ENCODE data around the gene OR4X1. TPM values are rescaled to one million over a fixed set of nuclear protein-coding genes. Genes with fewer than 3 reads are reported as not detected.
A peak's percentile ranks its signal among the peaks of the same experiment; 100 is the strongest.

The OR4X1 gene
- total and polyA plus RNA-seq, 2 of the 8 experiments (the other 6 are each of a cell fraction or from before 2014, with no cell fraction given) = not detected

DNA sequence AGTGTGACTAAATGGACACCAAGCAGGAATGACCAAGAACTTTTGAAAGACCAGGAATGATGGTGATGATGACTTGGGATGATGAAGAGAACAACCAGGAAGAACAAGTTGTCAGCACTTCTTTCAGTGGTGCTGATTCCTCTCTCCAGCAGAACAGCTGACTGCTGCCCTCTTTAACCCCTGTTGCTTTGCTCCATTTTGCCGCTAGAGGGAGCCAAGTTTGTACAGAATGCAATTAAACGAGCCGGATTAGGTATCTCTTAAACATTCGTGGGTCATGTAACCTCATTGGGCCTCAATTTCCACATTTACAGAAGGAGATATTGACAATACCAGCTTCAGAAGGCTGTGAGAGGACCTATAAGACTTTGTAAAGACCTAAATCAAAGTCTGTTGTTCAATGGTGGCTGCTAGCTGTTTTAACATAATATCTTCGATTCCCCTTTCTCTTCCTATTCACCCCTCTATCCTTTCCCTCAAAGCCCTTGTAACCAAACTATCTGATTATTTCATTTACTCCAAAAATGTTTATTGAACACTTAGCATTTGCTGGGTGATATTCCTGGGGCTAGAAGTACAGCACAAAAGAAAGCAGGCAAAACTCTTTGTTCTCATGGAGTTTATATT, 44.2 kb downstream of the OR4X1 start:
- CTCF ChIA-PET (ENCODE audit: partially characterized antibody) = interaction anchor here (0.6 to 1.1 kb wide), 2 partner anchors 9 to 474 kb away, joined by 3 read pairs; no protein-coding TSS in a partner anchor
- Histone ChIP-seq H3K4me2 (ENCODE audit: insufficient read depth in 1 of 2, low read depth in 2 of 2, low read length in 2 of 2) (no peak overlapping the region), H3K9ac (replicated peaks in 1 of 4; ENCODE audit: extremely low read depth in 1 of 4, low read depth in 3 of 4, low read length in 3 of 4) (no peak overlapping the region), H4K8ac (ENCODE audit: extremely low read depth, insufficient read depth, low read length) (no peak overlapping the region), H3K79me1 (ENCODE audit: low read depth, low read length) (no peaks in the 10 kb centered on the region), H3K4ac (replicated peaks; ENCODE audit: insufficient read length, low read depth, low read length) (no peak overlapping the region), H3K4me3 (ENCODE audit: extremely low read depth in 1 of 4, insufficient read depth in 2 of 4, low read depth in 3 of 4, low read length in 4 of 4) (no peak overlapping the region), H2BK20ac (ENCODE audit: low read length) (no peak overlapping the region), H3K27ac (ENCODE audit: low read depth, low read length) (no peak overlapping the region), H2AK5ac (ENCODE audit: low read depth, low read length) (no peak overlapping the region), H3K56ac (replicated peaks; ENCODE audit: insufficient read length, low read depth, low read length) (no peak overlapping the region), H3K36me3 (ENCODE audit: control insufficient read depth in 2 of 4, insufficient read depth in 4 of 4, low read length in 3 of 4) (no peaks in the 10 kb centered on the region), H3K4me1 (replicated peaks in 1 of 4; ENCODE audit: control insufficient read depth in 3 of 4, insufficient read depth in 4 of 4, low read length in 3 of 4) (no peaks in the 10 kb centered on the region), H3K14ac (ENCODE audit: insufficient read length) (no peak overlapping the region), H3K23ac (ENCODE audit: insufficient read length) (no peak overlapping the region), H4K20me1 (replicated peaks in 1 of 2; ENCODE audit: control insufficient read depth in 1 of 2, insufficient read depth in 2 of 2, low read length in 2 of 2) (no peaks in the 10 kb centered on the region), H3K9me3 (ENCODE audit: insufficient read depth in 2 of 2, low read depth in 1 of 2, low read length in 1 of 2) (peaks cover 49 to 53% of the 10 kb centered on the region in 2 experiments), H2BK120ac (replicated peaks; ENCODE audit: low read depth, low read length) (no peak overlapping the region), H2AFZ (ENCODE audit: low read length) (no peak overlapping the region), H3K23me2 (ENCODE audit: low read depth, low read length) (no peaks in the 10 kb centered on the region), H3K79me2 (ENCODE audit: control insufficient read depth in 1 of 2, insufficient read depth in 2 of 2, low read length in 2 of 2) (no peaks in the 10 kb centered on the region), H3K27me3 (replicated peaks in 1 of 4; ENCODE audit: control insufficient read depth in 3 of 4, extremely low read depth in 1 of 4, insufficient read depth in 3 of 4, low read length in 3 of 4) (no peaks in the 10 kb centered on the region), H2BK15ac (ENCODE audit: low read length) (no peak overlapping the region), H2BK12ac (ENCODE audit: low read depth, low read length) (no peak overlapping the region), H4K91ac (replicated peaks; ENCODE audit: insufficient read length, low read length) (no peak overlapping the region), H4K5ac (ENCODE audit: insufficient read length, low read depth, low read length) (no peak overlapping the region), H2BK5ac (ENCODE audit: low read depth, low read length) (no peak overlapping the region), H3K18ac (ENCODE audit: extremely low read depth, low read length) (no peak overlapping the region)
- peak in 1 of 2 experiments; percentile 75 for DNase-seq (ENCODE audit: low read depth in 1 of 2, low spot score in 2 of 2)
- FAIRE-seq = peak; percentile 19
- WGBS, 2 experiments (ENCODE audit: extremely low coverage in 1 of 2, insufficient coverage in 1 of 2, insufficient read length in 1 of 2, insufficient replicate concordance in 2 of 2, low coverage in 1 of 2, low lambda C conversion rate in 2 of 2, missing lambda C conversion rate in 1 of 2) = 41 to 100% methylated on average over 1 to 5 of the region's 5 CpGs
- no peak for TF ChIP-seq TBP (IDR thresholded peaks at IDR 0.05; ENCODE audit: low read depth, low read length)
- TF ChIP-seq, protein P1, sequence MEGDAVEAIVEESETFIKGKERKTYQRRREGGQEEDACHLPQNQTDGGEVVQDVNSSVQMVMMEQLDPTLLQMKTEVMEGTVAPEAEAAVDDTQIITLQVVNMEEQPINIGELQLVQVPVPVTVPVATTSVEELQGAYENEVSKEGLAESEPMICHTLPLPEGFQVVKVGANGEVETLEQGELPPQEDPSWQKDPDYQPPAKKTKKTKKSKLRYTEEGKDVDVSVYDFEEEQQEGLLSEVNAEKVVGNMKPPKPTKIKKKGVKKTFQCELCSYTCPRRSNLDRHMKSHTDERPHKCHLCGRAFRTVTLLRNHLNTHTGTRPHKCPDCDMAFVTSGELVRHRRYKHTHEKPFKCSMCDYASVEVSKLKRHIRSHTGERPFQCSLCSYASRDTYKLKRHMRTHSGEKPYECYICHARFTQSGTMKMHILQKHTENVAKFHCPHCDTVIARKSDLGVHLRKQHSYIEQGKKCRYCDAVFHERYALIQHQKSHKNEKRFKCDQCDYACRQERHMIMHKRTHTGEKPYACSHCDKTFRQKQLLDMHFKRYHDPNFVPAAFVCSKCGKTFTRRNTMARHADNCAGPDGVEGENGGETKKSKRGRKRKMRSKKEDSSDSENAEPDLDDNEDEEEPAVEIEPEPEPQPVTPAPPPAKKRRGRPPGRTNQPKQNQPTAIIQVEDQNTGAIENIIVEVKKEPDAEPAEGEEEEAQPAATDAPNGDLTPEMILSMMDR (IDR thresholded peaks at IDR 0.05; ENCODE audit: control extremely low read depth in 1 of 3, insufficient read depth in 1 of 3, low read depth in 1 of 3, low read length in 3 of 3) = peak; percentile 48 to 82 (median 57)
- peak; percentile 74 to 83 for TF ChIP-seq RAD21 (IDR thresholded peaks at IDR 0.05 in 1 of 2, conservative IDR thresholded peaks at IDR 0.05 in 1 of 2; ENCODE audit: low read depth in 2 of 2, low read length in 2 of 2)
- POLR2A ChIA-PET (ENCODE audit: partially characterized antibody) = no interaction called here
